Measurements from ENCODE around the gene ERVFRD-1. TPM values are rescaled to one million over a fixed set of nuclear protein-coding genes. Genes with fewer than 3 reads are reported as not detected.

ERVFRD-1 gene
- total and polyA plus RNA-seq, 2 of the 13 experiments (the other 11 are each of a cell fraction or from before 2014, with no cell fraction given): not detected

- TF ChIP-seq SAFB2 (CRISPR knock-in tag; IDR thresholded peaks at IDR 0.05; ENCODE audit: borderline replicate concordance, low read depth) (peak; percentile 32; the same call in 1 of the 2 replicates), FUBP1 (CRISPR knock-in tag; IDR thresholded peaks at IDR 0.05; ENCODE audit: borderline replicate concordance) (no peak), ZNF317 (CRISPR knock-in tag; IDR thresholded peaks at IDR 0.05) (no peak), ZNF672 (CRISPR knock-in tag; IDR thresholded peaks at IDR 0.05) (peak; percentile 67; the same call in 1 of the 2 replicates), HNRNPUL1 (IDR thresholded peaks at IDR 0.05; ENCODE audit: low read depth, low read length) (no peak), ZMYM3 (CRISPR knock-in tag; IDR thresholded peaks at IDR 0.05) (0 out of 2 replicates have a peak, but pooled peaks have one; percentile 60), HDAC2 (CRISPR knock-in tag; IDR thresholded peaks at IDR 0.05) (peak; percentile 84), NFE2 (CRISPR knock-in tag; IDR thresholded peaks at IDR 0.05) (peak; percentile 99), ZNF557 (CRISPR knock-in tag; IDR thresholded peaks at IDR 0.05) (peak; percentile 54; the same call in 1 of the 2 replicates), ZFP37 (CRISPR knock-in tag; IDR thresholded peaks at IDR 0.05; ENCODE audit: borderline replicate concordance) (peak; percentile 96)
Observed at GRCh38 chr6:11143394-11144371, 32.2 kb upstream of the ERVFRD-1 start (continued).

Measured in HepG2 (cell line).